PFSK-1 (cell line): ENCODE measurements around the gene CLIP1.

Source experiments
- FOXP2 ChIP-seq: optimal IDR thresholded peaks from 2 replicates; pipeline ENCODE3; 2011; ENCODE audit warnings: borderline replicate concordance, control low read depth, inconsistent platforms; ENCODE audit not compliant: insufficient read depth; ENCODE audit errors: extremely low read length, extremely low read depth
- POLR2AphosphoS5 ChIP-seq: IDR thresholded peaks from 2 replicates; pipeline ENCODE4 v1.6.1; 2012; ENCODE audit warnings: low read depth, mild to moderate bottlenecking, control low read depth, low read length, moderate library complexity
- REST ChIP-seq, 2 experiments: IDR thresholded peaks; 2 replicates each; pipeline versions ENCODE4 v1.6.1 to v1.8.0; 2011 to 2012; ENCODE audit warnings: low read depth in 2 of 2, low read length in 2 of 2, control low read depth in 1 of 2, inconsistent platforms in 1 of 2, mild to moderate bottlenecking in 1 of 2, moderate library complexity in 1 of 2; ENCODE audit not compliant: insufficient read depth in 1 of 2
- SIN3A ChIP-seq: IDR thresholded peaks from 2 replicates; pipeline ENCODE4 v1.6.1; 2012; ENCODE audit warnings: mild to moderate bottlenecking, low read length, moderate library complexity, borderline replicate concordance; ENCODE audit not compliant: insufficient read depth
- TAF1 ChIP-seq: IDR thresholded peaks from 2 replicates; pipeline ENCODE4 v1.6.1; 2012; ENCODE audit warnings: low read length, control low read depth, borderline replicate concordance; ENCODE audit not compliant: insufficient read depth

The CLIP1 gene

GRCh38 chr12:122394626-122395194 is 27.8 kb downstream of the CLIP1 start:
- TF ChIP-seq FOXP2: no peak
- TF ChIP-seq TAF1: no peak
- no peak for TF ChIP-seq POLR2AphosphoS5
- TF ChIP-seq REST (IDR thresholded peaks at IDR 0.05; ENCODE audit: insufficient read depth in 1 of 2, low read depth in 2 of 2, low read length in 2 of 2): no peak
- no peak for TF ChIP-seq SIN3A

- TF ChIP-seq TAF1: no peak
- TF ChIP-seq SIN3A: no peak
- no peak for TF ChIP-seq POLR2AphosphoS5
- no peak for TF ChIP-seq FOXP2
- no peak for TF ChIP-seq REST (IDR thresholded peaks at IDR 0.05; ENCODE audit: insufficient read depth in 1 of 2, low read depth in 2 of 2, low read length in 2 of 2)
These were observed 28.7 kb downstream of the CLIP1 start for GRCh38 chr12:122393817-122394216.

DNA sequence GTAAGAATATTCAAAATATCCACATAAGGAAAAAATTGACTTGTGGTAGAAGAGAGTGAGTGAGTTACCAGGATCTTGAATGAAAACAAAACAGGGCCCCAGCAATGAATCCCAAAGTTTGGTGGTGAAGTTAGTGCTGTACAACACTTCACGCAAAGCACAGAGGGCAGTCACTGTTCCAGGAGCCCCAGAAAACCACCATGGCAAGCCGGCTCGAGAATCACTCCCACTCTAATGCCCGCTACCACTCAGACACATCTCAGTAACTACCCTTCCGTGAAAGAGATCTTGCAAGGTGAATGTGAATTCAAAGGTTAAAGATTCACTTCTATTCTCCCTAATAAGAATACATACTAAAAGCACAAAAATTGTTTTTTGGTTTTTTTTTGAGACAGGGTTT is 30.1 kb downstream of the CLIP1 start:
- TF ChIP-seq SIN3A (no peak), TAF1 (no peak), POLR2AphosphoS5 (no peak), REST (IDR thresholded peaks at IDR 0.05; ENCODE audit: insufficient read depth in 1 of 2, low read depth in 2 of 2, low read length in 2 of 2) (no peak), FOXP2 (no peak)

- TF ChIP-seq FOXP2: no peak
- no peak for TF ChIP-seq TAF1
- TF ChIP-seq SIN3A: no peak
- TF ChIP-seq POLR2AphosphoS5: no peak
- TF ChIP-seq REST (IDR thresholded peaks at IDR 0.05; ENCODE audit: insufficient read depth in 1 of 2, low read depth in 2 of 2, low read length in 2 of 2): no peak
These were observed 32.8 kb downstream of the CLIP1 start for GRCh38 chr12:122389677-122390076.
